HG03039 (cell line): ENCODE results near the gene GREB1.
"Not testable (repeated sequence)": the region's sequence is repeated elsewhere in the genome, so short reads cannot be mapped to it uniquely, and the experiment has no call there.

Experiments used
- ATAC-seq: cut with Tn5 transposase; IDR thresholded peaks from one replicate; pipeline ENCODE4 v1.9.1; 2021; ENCODE audit warnings: mild to moderate bottlenecking, moderate library complexity; ENCODE audit not compliant: unreplicated experiment

GREB1 gene

DNA sequence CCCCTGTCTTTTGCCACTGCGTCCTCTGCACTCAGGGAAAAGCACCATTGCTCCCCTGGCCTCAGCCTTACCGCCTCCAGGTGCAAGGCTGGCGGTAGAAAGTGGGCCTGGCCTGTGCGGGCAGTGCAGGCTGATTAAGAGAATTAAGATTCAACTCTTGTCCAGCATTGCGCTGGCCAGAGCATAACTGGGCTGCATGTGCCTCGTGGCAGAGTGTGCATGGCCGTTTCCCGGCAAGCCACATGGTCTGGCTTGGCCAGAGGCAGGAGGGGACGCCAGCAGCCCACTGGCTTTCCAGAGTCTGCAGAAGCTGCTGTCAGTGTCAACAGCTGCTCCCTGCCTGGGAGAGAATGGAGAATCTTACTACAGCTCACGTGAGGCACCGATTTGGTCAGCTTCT, 123.8 kb downstream of the GREB1 start:
- ATAC-seq: no peak

DNA sequence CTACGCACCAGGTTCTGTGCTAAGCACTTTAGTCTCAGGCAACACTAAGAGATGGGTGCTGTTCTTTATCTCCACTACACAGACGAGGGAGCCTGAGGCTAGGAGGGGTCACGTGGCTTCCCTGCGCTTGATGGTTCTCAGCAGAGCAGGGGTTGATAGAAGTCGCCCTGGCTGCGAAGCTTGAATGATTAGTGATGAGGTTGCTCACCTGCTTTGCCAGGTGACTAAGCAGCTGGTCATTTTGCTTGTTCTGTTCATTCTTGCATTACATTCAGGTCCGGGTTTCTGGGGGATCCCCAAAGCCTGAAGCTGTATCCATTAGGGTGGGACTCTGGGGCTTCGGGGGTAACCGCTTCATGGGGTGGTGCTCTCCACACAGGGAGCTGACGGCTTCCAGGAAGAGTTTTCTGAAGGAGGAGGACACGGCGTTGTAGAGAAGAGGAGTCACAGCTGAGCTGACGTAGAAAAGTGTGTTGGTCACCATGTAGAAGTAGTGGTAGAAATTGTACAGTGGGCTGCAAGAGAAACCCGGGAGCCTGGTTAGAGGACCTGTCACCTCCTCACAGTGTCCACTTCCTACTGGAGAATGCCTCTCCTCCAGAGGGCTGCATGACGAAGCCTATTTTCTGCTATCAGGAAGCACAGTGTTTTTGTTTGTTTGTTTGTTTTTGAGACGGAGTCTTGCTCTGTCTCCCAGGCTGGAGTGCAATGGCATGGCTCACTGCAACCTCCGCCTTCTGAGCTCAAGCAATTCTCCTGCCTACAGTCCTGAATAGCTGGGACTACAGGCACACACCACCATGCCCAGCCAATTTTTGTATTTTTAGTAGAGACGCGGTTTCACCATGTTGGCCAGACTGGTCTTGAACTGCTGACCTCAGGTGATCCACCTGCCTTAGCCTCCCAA, 124.6 kb downstream of the GREB1 start:
- no peak for ATAC-seq

DNA sequence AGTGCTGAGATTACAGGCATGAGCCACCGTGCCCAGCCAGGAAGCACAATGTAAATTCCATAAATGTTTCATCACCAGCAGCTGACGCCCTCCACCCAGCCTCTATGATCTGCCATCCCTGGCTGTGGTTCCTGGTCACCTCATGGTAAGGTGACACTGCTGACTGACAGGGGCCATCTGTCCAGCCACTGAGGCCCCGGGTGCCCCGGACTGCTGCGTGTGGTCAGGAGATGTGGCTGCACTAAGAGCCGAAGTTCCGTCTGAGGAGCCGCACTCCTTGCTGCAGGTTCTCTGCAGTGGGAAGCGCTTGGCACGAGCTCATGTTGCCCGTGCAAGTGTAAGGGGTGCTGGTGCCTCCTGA, 125.2 kb downstream of the GREB1 start:
- no peak for ATAC-seq

DNA sequence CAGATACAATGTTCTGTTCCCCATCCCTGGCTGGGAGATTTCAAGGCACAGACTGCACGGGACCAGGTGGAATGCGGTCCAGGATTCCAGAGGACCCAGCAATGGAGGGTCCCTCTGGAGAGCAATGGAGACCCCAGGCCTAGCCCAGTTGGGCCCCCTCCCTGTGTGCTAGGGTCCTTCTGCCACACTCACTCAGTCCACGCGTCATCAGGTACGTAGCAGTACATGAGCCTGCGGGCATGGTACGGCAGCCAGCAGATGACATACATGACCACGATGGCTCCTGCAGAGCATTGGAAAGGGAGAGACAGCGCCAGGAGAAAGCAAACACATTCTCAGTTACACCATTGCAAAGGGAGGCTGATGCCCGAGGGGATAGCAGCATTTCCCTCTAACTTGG, 126.0 kb downstream of the GREB1 start:
- ATAC-seq: no peak

DNA sequence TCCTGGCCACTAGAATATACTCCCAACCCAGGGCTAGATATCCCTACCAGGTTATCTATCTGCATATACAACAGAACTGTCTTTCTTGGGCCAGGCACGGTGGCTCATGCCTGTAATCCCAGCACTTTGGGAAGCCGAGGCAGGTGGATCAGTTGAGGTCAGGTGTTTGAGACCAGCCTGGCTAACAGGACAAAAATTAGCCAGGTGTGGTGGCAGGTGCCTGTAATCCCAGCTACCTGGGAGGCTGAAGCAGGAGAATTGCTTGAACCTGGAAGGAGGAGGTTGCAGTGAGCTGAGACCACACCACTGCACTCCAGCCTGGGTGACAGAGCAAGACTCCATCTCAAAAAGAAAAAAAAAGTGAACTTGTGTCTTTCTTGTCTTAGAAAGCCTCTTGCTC, 126.6 kb downstream of the GREB1 start:
- not testable (repeated sequence) for ATAC-seq

DNA sequence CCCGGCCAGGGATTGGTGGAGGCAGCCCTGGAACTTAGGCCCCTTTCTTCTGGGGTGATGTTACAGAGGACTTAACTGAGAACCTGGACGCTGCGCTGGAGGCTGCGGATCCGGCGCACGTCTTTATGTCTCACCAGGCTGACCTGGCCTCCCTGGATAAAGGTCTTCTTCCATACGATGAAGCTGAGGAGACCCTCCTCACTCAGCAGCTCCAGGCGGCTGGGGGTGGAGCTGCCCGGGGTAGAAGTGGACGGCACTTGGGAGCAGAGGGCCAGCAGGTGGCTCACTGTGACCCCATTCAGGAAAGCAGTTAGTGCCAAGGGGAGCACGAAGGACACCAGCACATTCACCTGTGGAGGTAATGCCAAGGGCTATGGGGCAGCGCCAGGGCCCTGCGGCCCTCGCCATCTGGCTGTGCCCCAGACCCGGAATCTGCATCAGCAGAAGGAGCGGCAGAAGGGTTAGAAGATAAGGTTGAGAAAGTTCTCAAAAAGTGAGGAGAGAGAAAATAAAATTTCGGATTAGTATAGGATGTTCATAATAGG, 128.1 kb downstream of the GREB1 start:
- no peak for ATAC-seq

DNA sequence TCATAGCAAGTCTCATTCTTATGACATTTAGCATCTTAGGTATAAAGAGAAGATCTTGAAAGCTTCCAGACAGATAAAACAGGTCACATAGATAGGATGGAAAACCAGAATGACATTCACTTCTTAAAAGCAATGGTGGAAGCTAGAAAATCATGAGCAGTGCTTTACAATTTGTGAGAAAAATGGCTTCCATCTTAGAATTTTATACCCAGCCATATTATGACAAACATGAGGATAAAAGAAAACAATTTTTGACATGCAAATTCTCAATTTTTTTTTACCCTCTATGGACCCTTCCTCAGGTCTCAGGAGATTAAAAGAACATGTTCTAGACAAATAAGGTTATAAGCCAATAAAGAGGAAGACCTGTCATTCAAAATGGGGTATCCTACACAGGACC, 129.0 kb downstream of the GREB1 start:
- no peak for ATAC-seq

DNA sequence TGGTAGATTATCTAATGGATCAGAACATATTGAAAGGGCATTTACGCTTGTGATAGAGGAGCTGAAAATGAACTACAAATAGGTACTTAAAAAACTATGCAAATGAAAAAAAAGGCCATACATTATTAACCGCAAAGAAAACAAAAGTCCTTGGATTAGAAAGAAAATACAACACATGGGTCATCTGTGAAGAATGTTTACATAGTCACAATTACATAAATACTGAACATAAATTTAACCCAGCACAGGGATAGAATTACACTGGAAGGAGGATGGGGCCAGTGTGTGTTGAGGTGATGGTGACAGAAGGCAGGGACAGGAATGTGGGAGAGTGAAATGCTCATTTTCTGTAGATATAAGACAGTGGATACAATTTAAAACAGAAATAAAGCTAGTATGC, 129.6 kb downstream of the GREB1 start:
- no peak for ATAC-seq

DNA sequence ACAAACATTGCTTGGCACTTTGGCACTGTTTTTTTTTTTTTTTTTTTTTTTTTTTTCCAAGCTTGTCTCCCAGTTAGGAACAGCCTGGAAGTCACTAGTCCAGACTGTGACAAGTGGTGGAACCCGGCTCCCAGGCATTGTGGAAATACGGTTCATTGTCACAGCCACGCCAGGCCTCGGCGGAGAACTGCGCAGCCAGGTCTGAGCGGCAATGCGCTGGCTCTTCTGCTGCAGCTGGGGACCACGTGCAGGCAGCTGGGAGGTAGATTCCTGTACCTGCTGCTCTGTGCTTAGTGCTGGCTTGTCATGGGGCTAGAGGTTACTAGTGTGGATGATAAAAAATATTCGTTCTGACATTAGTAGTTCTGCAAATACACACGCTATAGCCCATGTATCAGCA, 131.2 kb downstream of the GREB1 start:
- no peak for ATAC-seq

DNA sequence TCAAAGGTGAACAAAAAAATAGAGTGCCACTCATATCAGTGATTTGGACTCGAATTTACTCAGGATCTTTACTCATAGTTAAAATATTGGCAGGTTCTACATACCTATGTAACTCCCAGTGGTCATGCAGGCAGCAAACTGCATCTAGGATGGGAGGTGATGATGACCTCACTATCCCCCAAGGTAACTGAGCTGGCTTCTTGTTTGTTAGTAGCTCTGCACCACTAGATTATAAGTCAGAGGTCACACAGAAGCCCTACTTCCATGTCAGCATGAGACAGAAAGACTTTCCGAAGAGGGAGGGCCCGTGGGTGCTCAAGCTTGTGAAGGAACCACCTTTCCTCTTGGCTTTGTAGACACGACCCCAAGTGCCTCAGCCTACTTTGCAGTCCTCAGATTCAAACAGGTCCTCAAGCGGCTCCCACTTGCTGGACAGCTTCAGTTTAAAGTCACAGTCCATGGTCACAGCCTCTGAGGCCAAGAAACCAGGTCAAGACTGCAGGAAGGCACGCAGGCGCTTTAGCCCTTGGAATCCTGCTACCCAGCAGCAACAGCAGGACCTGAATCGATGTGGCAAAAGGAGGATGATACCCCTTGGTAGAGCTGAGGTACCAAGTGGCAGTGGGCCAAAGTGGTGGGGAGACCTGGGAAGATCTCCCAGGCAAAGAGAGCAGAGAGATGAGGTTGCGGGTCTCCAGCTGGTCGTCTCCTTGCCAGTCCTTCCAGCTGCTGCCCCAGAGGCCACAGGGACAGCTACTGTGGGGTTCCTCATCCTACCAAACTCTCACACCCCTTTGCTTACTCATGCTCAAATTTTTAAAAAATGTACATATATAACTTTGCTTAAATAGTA, 131.9 kb downstream of the GREB1 start:
- no peak for ATAC-seq

DNA sequence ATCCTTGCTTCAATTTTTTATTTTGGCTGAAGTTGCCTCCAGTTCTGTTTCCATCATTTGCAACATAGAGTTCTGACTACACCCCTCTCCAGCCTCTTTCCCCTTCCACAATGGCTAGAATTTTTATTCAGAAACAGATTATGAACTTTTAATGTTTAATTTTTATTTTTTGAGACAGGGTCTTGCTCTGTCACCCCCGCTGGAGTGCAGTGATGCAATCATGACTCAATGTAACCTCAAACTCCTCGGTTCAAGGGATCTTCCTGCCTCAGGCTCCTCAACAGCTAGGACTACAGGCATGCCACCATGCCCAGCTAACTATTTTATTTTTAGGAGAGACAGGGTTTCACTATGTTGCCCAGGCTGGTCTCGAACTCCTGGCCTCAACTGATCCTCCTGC, 133.3 kb downstream of the GREB1 start:
- ATAC-seq: no peak

DNA sequence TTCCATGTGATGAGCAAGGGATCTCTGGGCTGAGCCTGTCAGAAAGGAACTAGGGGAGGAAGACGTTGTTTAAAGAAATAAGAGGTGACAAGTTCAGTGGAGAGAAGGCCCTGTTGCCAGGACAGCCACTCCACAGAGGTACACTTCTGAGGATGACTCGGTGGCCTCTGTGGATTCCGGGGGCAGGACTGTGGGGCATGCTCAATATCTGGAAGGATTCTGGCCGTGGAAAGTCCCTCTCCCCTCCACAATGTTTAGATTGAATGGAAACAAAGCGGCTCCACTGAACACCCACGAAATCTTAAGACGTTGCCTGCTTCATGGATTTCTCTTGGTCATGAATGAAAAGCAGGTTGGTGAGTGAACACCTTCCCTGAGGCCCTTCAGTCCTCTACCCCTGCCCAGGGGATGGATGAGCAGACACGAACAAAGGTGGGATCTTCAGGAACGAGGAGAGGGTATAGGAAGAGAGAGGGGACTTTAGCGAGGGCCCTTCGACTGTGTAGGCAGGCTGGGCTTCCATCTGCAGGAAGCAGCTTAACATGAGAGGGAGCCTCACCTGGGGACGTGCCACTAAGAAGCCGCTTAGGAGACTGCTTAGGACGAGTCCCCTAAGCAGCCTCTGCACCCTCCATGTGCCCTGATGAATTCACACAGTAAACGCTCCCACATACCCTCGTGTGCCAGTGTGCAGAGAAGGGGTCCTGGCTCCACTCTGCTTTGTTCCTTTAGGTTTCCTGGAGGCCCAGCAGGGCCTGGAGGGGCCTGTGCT, 134.2 kb downstream of the GREB1 start:
- no peak for ATAC-seq

DNA sequence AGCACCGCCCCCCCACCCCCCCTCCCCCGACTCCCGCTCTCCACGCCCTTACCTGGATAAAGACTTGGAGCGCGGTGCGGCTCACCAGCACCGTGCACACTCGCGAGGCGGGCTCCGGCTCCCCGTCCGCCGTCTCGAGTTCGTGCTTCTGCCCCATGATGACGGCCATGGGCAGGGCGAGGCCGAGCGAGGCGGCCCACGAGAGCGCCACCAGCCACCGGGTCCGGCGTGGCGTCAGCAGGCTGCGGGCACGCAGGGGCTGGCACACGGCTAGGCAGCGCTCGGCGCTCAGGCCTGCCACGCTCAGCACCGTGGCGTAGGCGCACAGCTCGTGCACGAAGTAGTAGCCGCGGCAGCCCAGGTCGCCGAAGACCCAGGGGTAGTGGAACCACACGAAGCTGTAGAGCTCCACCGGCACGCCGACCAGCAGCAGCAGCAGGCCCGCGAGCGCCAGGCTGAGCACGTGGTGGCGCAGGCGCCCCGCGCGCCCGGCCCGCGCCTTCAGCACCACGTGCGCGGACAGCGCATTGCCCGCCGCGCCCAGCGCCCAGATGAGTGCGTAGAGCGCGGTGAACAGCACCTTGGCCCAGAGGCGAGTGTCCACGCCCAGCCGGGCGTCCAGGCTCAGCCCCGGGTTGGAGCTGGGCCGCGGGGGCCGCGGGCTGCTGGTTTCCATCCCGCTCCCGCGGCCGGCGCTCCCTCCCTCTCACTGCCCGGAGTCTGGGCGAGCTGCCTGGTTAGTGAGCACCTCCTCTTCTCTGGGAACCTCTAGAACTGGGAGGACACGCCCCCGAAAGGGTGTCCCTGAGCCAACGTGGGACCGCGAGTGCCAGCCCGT, 135.8 kb downstream of the GREB1 start, which contains the start of gene NTSR2:
Gene NTSR2, minus strand, starts transcription at position 742 of the 838 bp plus-strand sequence. Its CDS starts 66 bp downstream, at position 676.
- ATAC-seq: no peak

DNA sequence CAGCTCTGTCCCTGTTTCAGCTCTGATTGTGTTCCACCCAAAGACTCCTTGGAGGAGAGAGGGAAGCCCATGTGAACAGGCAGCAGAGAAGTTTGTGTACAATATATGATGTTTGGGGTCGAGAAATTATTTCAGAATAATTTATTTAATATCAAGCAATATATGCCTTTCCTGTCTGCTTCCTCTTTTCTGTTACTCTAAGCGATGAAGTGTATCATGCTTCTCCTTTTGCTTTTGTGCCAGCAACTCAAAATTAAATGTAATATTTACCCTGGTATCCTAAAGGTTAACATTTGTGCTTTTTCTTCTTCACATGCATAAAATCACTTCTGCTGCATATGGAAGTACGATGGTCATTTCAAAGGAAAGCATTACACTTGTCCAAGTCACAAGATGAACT, 138.6 kb downstream of the GREB1 start:
- no peak for ATAC-seq

DNA sequence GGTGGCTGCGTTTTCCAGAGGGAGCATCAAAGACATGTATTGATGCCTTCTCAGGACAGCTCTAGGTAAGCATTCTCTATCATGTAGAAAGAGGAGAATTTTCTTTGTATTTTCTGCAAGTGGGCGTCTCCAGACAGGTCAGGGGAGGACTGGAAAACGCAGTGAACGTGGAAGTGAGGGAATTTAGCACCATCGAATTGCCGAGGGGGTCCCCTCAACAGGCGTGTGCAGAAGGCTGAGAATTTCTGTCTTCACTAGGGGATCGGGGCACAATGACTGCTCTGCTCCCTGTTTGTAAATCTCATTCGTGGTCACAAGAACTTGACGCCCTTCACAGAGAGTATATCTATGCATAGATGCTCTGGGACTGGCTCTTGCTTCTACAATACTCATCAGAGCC, 141.1 kb downstream of the GREB1 start:
- ATAC-seq: no peak

DNA sequence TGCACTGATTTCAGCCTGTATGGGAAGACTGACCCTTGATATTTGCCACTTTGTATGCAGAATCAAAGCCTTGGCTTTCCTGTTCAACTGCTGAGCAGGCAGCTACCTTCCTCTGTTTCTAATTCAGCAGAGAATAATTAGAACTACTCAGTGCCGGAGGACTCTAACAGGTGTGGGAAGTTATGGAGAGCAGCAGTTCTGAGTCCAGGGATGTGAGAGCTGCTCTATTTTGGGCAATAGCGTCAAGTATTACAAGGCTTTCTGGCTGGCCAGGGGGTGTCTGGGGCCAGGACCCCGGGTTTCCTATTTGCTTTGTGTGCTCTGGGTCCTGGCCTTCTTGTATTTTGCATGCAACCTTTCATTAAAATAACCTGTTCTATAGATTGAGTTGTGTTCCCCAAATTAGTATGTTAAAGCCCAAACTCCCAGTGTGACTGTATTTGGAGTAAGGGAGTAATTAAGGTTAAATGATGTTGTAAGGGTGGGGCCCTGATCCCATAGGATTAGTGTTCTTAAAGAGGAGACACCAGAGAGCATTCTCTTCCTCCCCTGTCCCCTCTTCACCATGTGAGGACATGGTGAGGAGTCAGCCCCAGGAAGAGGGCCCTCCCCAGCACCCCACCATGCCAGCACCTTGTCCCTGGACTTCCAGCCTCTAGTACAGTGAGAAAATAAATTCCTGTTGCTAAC, 141.7 kb downstream of the GREB1 start:
- ATAC-seq: no peak

DNA sequence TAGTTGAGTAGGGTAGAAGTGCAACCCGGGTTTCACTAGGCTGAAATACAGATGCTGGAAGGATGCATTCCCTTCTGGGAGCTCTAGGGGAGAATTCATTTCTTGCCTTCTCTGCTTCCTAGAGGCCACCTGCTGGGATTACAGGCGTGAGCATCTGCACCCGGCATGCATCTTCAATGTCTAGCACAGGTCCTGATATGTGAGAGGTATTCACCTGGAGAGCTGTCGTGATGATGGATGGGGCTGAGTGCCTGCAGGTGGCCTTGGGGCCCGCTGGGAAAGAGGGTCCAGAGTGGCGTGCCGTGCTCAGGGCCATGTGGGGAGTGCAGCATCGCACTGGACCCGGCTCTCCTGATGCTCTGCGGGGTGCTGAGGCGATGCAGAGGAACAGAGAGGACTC, 142.8 kb downstream of the GREB1 start:
- ATAC-seq: no peak

DNA sequence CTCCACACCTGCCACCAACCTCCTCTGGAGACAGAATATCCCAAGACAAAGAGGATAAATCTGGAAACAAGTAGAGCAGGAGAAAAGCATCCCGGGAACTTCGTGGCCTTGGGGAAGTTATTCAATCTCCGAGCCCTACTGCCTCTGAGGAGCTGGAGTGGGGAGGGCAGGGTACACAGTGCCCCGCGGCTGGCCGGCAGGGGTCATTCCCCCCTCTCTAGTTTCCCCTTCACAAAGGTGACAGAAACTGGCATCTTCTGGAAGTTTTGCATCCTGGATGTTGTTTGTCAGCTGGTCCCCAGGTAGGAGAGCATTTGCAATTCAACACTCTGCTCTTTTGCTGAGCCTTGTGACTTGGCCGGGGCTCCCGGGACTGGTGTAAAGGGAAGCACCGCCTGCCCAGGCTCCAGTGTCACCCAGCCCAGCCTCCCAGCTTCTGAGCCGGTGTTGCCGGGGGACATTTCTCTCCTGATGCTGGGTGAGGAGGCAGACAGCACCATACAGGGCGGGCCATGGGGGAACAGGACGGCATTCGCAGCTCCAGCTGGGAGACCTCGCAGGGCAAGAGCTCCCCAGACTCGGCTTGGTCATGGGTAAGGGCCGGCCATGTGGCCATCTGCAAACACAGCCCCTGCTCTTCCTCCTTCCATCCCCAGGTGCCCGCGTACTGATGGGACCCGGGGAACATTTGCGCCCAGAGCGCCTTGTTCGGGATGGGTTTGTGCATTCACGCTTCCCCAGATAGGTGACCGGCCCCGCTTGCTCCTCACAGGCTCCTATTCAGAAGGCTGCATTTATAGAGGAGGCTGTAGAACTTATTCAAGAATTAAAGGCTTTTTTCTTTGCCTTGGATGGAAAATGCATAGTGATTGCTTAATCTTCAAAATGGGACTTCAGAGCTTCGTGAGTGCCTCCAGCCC, 143.6 kb downstream of the GREB1 start:
- no peak for ATAC-seq
